HUES48 (cell line): Measurements from ENCODE around the gene GABARAPL1.
A peak's percentile ranks its signal among the peaks of the same experiment; 100 is the strongest.
"Not testable (repeated sequence)": the region's sequence is repeated elsewhere in the genome, so short reads cannot be mapped to it uniquely, and the experiment has no call there.

ENCODE experiments used
- H3K27ac ChIP-seq: one replicate; pipeline ENCODE4 v1.7.0; 2013; ENCODE audit warnings: low read depth, low read length, inconsistent platforms
- H3K27me3 ChIP-seq: 2 replicates; pipeline ENCODE4 v1.6.1; 2013; ENCODE audit warnings: mild to moderate bottlenecking, low read length; ENCODE audit not compliant: control insufficient read depth, insufficient read depth
- H3K36me3 ChIP-seq: 2 replicates; pipeline ENCODE4 v1.6.1; 2013; ENCODE audit warnings: low read length; ENCODE audit not compliant: control insufficient read depth, insufficient read depth
- H3K4me1 ChIP-seq: 2 replicates; pipeline ENCODE4 v1.6.1; 2013; ENCODE audit warnings: mild to moderate bottlenecking, low read length; ENCODE audit not compliant: control insufficient read depth, insufficient read depth
- H3K4me3 ChIP-seq: 2 replicates; pipeline ENCODE4 v1.5.1; 2013; ENCODE audit warnings: mild to moderate bottlenecking, low read depth, low read length
- H3K9ac ChIP-seq: 2 replicates; pipeline ENCODE4 v1.6.1; 2013; ENCODE audit warnings: mild to moderate bottlenecking, low read depth, low read length, moderate library complexity
- H3K9me3 ChIP-seq: 2 replicates; pipeline ENCODE4 v1.6.1; 2013; ENCODE audit warnings: low read length; ENCODE audit not compliant: control insufficient read depth, insufficient read depth

The GABARAPL1 gene

GRCh38 chr12:10215436-10215835, 2.8 kb downstream of the GABARAPL1 start:
- H3K9ac ChIP-seq = no peak overlapping the region
- peak overlapping the region; percentile 9 for H3K27ac ChIP-seq
- H3K4me1 ChIP-seq = peaks cover 18% of the 10 kb centered on the region
- H3K9me3 ChIP-seq = no peaks in the 10 kb centered on the region
- H3K4me3 ChIP-seq = peak overlapping the region; percentile 77
- H3K27me3 ChIP-seq = no peaks in the 10 kb centered on the region
- H3K36me3 ChIP-seq = peaks cover 30% of the 10 kb centered on the region

- Histone ChIP-seq H3K4me1 (peaks cover 18% of the 10 kb centered on the region), H3K4me3 (0 out of 2 replicates have a peak overlapping the region, but pooled peaks have one; percentile 77), H3K36me3 (peaks cover 35% of the 10 kb centered on the region)
- not testable (repeated sequence) for H3K27me3 ChIP-seq, H3K9me3 ChIP-seq, H3K27ac ChIP-seq, H3K9ac ChIP-seq
Observed at GRCh38 chr12:10215946-10216345, 3.3 kb downstream of the GABARAPL1 start.

- H3K36me3 ChIP-seq = peaks cover 56% of the 10 kb centered on the region
- peaks cover 18% of the 10 kb centered on the region for H3K4me1 ChIP-seq
- H3K9ac ChIP-seq = no peak overlapping the region
- H3K9me3 ChIP-seq = no peaks in the 10 kb centered on the region
- no peak overlapping the region for H3K4me3 ChIP-seq
- H3K27me3 ChIP-seq = no peaks in the 10 kb centered on the region
- H3K27ac ChIP-seq = no peak overlapping the region
Observed at GRCh38 chr12:10218021-10218420, 5.3 kb downstream of the GABARAPL1 start.

- Histone ChIP-seq H3K36me3 (peaks cover 69% of the 10 kb centered on the region), H3K9ac (no peak overlapping the region), H3K4me3 (no peak overlapping the region), H3K9me3 (no peaks in the 10 kb centered on the region), H3K27ac (no peak overlapping the region), H3K27me3 (no peaks in the 10 kb centered on the region), H3K4me1 (peaks cover 2% of the 10 kb centered on the region; the same call in 1 of the 2 replicates)
Observed at GRCh38 chr12:10220398-10221077, 7.9 kb downstream of the GABARAPL1 start.

- H3K9me3 ChIP-seq = no peaks in the 10 kb centered on the region
- H3K27ac ChIP-seq = no peak overlapping the region
- H3K9ac ChIP-seq = no peak overlapping the region
- H3K27me3 ChIP-seq = no peaks in the 10 kb centered on the region
- no peak overlapping the region for H3K4me3 ChIP-seq
- peaks cover 66% of the 10 kb centered on the region for H3K36me3 ChIP-seq
- no peaks in the 10 kb centered on the region for H3K4me1 ChIP-seq
Observed at GRCh38 chr12:10221846-10222245, 9.2 kb downstream of the GABARAPL1 start.

- H3K4me3 ChIP-seq = no peak overlapping the region
- peaks cover 55% of the 10 kb centered on the region for H3K36me3 ChIP-seq
- H3K4me1 ChIP-seq = no peaks in the 10 kb centered on the region
- no peak overlapping the region for H3K27ac ChIP-seq
- H3K27me3 ChIP-seq = no peaks in the 10 kb centered on the region
- H3K9me3 ChIP-seq = no peaks in the 10 kb centered on the region
- H3K9ac ChIP-seq = no peak overlapping the region
Observed at GRCh38 chr12:10223208-10223607, 10.5 kb downstream of the GABARAPL1 start.

GRCh38 chr12:10225426-10225825, 12.7 kb downstream of the GABARAPL1 start:
- H3K4me3 ChIP-seq, H3K27ac ChIP-seq, H3K9ac ChIP-seq, H3K27me3 ChIP-seq, H3K4me1 ChIP-seq, H3K9me3 ChIP-seq: not testable (repeated sequence)
- peaks cover 39% of the 10 kb centered on the region for H3K36me3 ChIP-seq

GRCh38 chr12:10226086-10226485, 13.4 kb downstream of the GABARAPL1 start:
- Histone ChIP-seq H3K9ac (no peak overlapping the region), H3K4me3 (no peak overlapping the region)

GRCh38 chr12:10226731-10227130, 14.1 kb downstream of the GABARAPL1 start:
- peaks cover 26% of the 10 kb centered on the region for H3K36me3 ChIP-seq
- no peak overlapping the region for H3K4me3 ChIP-seq
- no peaks in the 10 kb centered on the region for H3K9me3 ChIP-seq
- no peaks in the 10 kb centered on the region for H3K27me3 ChIP-seq
- H3K9ac ChIP-seq = no peak overlapping the region
- no peak overlapping the region for H3K27ac ChIP-seq
- no peaks in the 10 kb centered on the region for H3K4me1 ChIP-seq

More at GRCh38 chr12:10226086-10226485, 13.4 kb downstream of the GABARAPL1 start:
- H3K36me3 ChIP-seq = peaks cover 33% of the 10 kb centered on the region
- H3K27me3 ChIP-seq = no peaks in the 10 kb centered on the region
- no peaks in the 10 kb centered on the region for H3K9me3 ChIP-seq
- no peak overlapping the region for H3K27ac ChIP-seq
- H3K4me1 ChIP-seq = no peaks in the 10 kb centered on the region

GRCh38 chr12:10227648-10228047, 15.0 kb downstream of the GABARAPL1 start:
- H3K9ac ChIP-seq = no peak overlapping the region
- H3K4me3 ChIP-seq = no peak overlapping the region
- H3K36me3 ChIP-seq = peaks cover 17% of the 10 kb centered on the region
- H3K27ac ChIP-seq = no peak overlapping the region
- H3K4me1 ChIP-seq = no peaks in the 10 kb centered on the region
- no peaks in the 10 kb centered on the region for H3K27me3 ChIP-seq
- H3K9me3 ChIP-seq = no peaks in the 10 kb centered on the region

- Histone ChIP-seq H3K27ac (no peak overlapping the region), H3K9me3 (peaks cover 23% of the 10 kb centered on the region), H3K36me3 (no peaks in the 10 kb centered on the region), H3K27me3 (no peaks in the 10 kb centered on the region), H3K4me1 (no peaks in the 10 kb centered on the region), H3K4me3 (no peak overlapping the region), H3K9ac (no peak overlapping the region)
Observed at GRCh38 chr12:10234562-10234961, 21.9 kb downstream of the GABARAPL1 start.
